ENCODE measurements around the gene GNB5.

DNA sequence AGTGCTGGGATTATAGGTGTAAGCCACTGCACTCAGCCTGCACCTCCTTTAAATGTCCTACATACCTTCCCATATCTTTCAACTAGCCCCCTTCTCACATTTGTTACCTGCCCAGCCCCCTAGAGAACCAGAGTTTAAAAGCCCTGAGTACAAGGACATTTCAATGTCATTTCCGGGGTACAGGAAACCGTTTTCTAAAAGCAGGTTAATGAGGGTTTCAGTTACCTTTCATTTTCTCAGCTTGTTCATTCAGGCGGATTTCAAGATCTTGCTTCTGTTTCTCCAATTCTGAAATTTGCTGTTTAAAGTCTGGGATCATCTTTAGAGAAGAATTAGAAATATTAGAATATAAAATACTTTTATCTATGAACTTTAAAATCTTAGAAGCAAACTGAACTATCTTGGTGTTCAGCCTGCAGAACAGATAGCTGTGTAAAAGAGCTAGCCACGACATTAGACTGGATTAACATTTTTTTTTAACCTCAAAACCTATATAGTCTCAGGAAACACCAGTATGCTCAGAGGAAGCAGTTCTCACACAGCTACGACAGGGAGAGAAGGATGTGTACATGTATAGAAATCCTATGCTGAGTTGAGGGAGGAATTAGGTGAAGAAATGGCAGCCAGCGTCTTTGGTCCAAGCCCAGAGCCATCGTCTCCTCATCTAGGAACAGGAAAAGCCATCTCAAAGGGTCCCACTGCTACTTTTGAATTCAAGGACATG lies 29.9 kb upstream of the GNB5 start:
- TF ChIP-seq, protein P1, sequence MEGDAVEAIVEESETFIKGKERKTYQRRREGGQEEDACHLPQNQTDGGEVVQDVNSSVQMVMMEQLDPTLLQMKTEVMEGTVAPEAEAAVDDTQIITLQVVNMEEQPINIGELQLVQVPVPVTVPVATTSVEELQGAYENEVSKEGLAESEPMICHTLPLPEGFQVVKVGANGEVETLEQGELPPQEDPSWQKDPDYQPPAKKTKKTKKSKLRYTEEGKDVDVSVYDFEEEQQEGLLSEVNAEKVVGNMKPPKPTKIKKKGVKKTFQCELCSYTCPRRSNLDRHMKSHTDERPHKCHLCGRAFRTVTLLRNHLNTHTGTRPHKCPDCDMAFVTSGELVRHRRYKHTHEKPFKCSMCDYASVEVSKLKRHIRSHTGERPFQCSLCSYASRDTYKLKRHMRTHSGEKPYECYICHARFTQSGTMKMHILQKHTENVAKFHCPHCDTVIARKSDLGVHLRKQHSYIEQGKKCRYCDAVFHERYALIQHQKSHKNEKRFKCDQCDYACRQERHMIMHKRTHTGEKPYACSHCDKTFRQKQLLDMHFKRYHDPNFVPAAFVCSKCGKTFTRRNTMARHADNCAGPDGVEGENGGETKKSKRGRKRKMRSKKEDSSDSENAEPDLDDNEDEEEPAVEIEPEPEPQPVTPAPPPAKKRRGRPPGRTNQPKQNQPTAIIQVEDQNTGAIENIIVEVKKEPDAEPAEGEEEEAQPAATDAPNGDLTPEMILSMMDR (IDR thresholded peaks at IDR 0.05; ENCODE audit: low read length): no peak
- no peak for TF ChIP-seq EZH2 (optimal IDR thresholded peaks at IDR 0.05; ENCODE audit: low read depth, low read length)
- no peak for TF ChIP-seq EZH2phosphoT487 (IDR thresholded peaks at IDR 0.05; ENCODE audit: low read length)
